Measurements from ENCODE around the gene PXMP4.

PXMP4 gene

GRCh38 chr20:33688938-33689424 lies 31.1 kb downstream of the PXMP4 start:
- H3K4me3 ChIP-seq (ENCODE audit: low read length) = no peak overlapping the region
- no peak for TF ChIP-seq CTCF (IDR thresholded peaks at IDR 0.05; ENCODE audit: insufficient read depth, low read depth, low read length, missing control alignments)
- no peak for DNase-seq (ENCODE audit: low read depth)

DNA sequence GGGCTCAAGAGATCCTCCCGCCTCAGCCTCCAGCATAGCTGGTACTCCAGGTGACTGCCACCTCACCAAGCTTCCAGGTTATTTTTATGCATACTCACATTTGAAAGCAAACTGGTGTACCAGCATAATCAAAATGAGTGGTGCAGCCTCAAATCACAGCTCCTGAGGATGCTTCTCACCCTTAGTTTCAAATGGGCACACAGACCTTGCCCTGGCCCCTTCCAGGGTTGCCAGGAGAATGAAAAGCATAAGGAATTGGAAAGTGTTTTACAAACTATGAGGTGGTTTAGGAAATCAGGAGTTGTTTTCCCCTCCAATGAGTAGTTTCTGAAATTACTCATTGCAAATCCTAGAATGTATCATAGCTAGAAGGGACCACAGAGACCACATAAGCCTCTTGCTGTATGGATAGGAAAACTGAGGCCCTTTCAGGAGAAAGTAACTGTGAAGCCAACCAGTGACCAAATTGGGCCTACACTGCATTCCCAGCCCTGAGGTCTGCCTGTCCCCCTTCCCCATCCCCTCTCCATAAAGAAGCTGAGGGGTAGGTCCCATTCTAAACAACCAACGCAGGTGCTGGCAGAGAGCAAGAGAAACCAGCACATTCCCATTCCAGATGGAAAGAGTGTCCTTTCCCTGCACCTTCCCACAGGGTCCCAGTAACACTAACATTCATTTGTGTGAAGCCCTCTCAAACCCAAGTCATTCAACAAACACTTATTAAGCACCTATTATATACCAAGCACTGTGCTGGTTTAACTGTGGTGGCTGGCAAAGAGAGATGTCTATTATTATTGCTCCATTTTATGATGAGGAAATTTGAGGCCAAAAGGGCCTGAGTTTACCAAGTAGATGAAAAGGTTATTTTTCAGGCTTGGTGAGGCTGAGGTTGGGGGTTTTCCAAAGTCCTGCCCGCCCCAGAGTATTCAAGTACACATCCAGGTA lies 31.8 kb downstream of the PXMP4 start:
- no peak for TF ChIP-seq CTCF (IDR thresholded peaks at IDR 0.05; ENCODE audit: insufficient read depth, low read depth, low read length, missing control alignments)
- H3K4me3 ChIP-seq (ENCODE audit: low read length) = no peak overlapping the region

GRCh38 chr20:33687370-33687915 lies 32.7 kb downstream of the PXMP4 start:
- no peak for DNase-seq (ENCODE audit: low read depth)
- no peak overlapping the region for H3K4me3 ChIP-seq (ENCODE audit: low read length)
- TF ChIP-seq CTCF (IDR thresholded peaks at IDR 0.05; ENCODE audit: insufficient read depth, low read depth, low read length, missing control alignments) = no peak

More for the DNA sequence above, 31.8 kb downstream of the PXMP4 start:
- DNase-seq (ENCODE audit: low read depth) = no peak

GRCh38 chr20:33686984-33687366 lies 33.1 kb downstream of the PXMP4 start:
- TF ChIP-seq CTCF (IDR thresholded peaks at IDR 0.05; ENCODE audit: insufficient read depth, low read depth, low read length, missing control alignments) = no peak
- DNase-seq (ENCODE audit: low read depth) = no peak
- no peak overlapping the region for H3K4me3 ChIP-seq (ENCODE audit: low read length)

DNA sequence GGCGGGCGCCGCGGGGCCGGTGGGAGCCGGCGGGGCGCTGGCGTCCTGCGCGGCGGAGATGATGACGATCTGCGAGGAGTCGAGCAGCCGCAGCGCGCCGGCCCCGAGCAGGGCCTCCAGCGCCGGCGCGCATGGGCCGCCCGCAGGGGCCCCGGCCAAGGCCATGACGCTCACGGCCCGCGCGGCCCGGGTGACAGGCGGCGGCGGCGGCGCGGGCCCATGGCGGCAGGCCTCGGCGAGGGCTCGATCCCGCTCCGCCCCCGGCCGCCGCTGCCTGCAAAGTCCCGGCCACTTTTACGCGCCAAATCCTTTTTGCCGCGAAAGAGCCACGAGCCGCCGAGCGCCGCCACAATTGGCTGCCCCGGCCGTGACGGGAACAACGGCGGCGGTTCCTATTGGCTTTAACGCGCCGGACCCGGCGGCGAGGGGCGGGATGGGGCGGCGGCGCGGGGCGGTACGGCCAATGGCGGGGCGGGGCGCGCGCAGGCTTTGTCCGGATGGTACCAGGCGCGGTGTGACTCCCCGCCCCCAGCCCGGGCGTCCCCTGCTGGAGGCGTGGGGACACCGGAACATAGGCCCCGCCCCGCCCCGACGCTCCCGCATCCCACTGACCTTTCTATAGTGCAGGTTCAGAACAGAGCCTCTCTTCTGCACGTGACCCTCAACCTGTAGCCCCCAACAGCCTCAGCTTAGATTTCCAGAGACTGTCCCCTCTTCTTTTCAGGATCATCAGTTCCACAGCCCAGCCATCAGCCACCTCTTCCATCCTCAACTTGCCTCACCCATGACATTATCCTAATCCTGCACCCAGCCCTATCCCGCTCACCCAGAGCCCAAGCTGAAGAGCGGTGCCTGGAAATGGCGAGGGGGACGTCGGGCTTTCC lies 33.8 kb downstream of the PXMP4 start, which contains the start of gene E2F1:
E2F1 (minus strand) TSS at position 286 of the 884 bp plus-strand sequence; CDS start at position 165, 121 bp downstream.
- DNase-seq (ENCODE audit: low read depth) = peak; percentile 95
- peak; percentile 20 for TF ChIP-seq CTCF (IDR thresholded peaks at IDR 0.05; ENCODE audit: insufficient read depth, low read depth, low read length, missing control alignments)
- H3K4me3 ChIP-seq (ENCODE audit: low read length) = peak within 1 kb of the TSS; percentile 39

- no peak for DNase-seq (ENCODE audit: low read depth)
- TF ChIP-seq CTCF (IDR thresholded peaks at IDR 0.05; ENCODE audit: insufficient read depth, low read depth, low read length, missing control alignments) = no peak
- H3K4me3 ChIP-seq (ENCODE audit: low read length) = peak overlapping the region; percentile 39
Observed at GRCh38 chr20:33685328-33686099, 34.6 kb downstream of the PXMP4 start.
